HG02759 (cell line): ENCODE measurements around the gene MUC22.
"Not testable (repeated sequence)": the region's sequence is repeated elsewhere in the genome, so short reads cannot be mapped to it uniquely, and the experiment has no call there.

Source experiments
- ATAC-seq: cut with Tn5 transposase; IDR thresholded peaks from one replicate; pipeline ENCODE4 v1.9.1; 2021; ENCODE audit warnings: mild to moderate bottlenecking, moderate library complexity; ENCODE audit not compliant: unreplicated experiment

MUC22 gene

GRCh38 chr6:30997301-30997700 is 13.0 kb upstream of the MUC22 start:
- no peak for ATAC-seq

DNA sequence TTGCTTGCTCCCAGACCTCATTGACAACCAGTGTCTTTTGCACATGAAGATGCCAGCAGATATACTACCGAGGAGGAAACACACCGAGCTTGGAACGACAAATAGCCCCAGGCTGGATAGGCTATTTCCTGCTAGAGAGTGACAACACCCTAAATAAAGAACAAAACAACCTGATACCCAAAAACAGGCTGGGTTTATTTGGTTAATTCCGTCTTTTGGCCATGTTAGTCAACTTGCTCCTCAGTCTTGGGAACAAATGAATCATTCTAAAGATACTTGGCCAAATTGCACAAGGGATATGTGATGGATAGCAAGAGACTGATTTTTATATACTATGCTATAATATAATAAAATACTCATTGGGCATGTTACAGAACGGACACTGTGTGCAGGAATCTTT is 11.5 kb upstream of the MUC22 start:
- no peak for ATAC-seq

- ATAC-seq = not testable (repeated sequence)
Observed at GRCh38 chr6:31000067-31000860, 10.0 kb upstream of the MUC22 start.

GRCh38 chr6:31001281-31001888 is 8.9 kb upstream of the MUC22 start:
- ATAC-seq = no peak

DNA sequence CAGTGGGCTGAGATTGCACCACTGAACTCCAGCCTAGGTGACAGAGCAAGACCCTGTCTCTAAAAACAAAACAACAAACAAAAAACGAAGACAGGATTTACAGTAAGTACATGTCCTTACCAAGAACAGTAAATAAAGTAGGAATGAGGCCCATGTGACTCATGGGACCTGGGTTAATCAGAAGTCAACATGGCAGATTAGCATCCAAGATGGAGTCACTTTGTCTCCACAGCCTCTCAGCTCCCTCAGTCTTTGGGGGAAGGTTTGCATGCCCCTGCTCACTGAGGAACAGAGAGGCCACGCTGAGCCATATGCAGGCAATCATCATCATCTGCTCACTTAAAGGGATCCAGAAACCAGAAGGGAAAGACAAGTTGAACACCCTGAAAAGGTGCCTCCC is 7.8 kb upstream of the MUC22 start:
- ATAC-seq = no peak

GRCh38 chr6:31004794-31005193 is 5.5 kb upstream of the MUC22 start:
- no peak for ATAC-seq

- ATAC-seq = no peak
Observed at GRCh38 chr6:31005249-31006020, 4.8 kb upstream of the MUC22 start.

DNA sequence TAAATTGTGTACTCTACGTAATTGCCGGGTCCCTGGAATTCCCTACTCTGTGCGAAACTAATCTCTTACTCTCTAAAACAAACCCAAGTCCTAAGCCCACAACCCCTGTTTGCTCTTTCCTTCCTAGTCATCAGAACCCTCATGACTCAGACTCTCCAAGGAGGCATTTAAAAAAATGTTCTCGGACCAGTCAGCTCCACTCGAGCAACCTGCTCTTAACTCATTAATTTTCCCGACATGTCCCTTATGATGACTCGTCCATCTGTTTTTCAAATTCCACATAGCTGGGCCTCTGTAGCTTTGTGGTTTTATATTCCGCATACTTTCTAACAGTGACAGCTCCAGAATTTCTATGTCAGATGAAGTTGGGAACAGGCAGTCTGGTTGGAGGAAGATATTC is 2.6 kb upstream of the MUC22 start:
- no peak for ATAC-seq

- no peak for ATAC-seq
Observed at GRCh38 chr6:31008165-31008564, 2.1 kb upstream of the MUC22 start.

- ATAC-seq = no peak
Observed at GRCh38 chr6:31009731-31010130, 543 bp upstream of the MUC22 start.

GRCh38 chr6:31011153-31011552 is 879 bp downstream of the MUC22 start:
- ATAC-seq = no peak

DNA sequence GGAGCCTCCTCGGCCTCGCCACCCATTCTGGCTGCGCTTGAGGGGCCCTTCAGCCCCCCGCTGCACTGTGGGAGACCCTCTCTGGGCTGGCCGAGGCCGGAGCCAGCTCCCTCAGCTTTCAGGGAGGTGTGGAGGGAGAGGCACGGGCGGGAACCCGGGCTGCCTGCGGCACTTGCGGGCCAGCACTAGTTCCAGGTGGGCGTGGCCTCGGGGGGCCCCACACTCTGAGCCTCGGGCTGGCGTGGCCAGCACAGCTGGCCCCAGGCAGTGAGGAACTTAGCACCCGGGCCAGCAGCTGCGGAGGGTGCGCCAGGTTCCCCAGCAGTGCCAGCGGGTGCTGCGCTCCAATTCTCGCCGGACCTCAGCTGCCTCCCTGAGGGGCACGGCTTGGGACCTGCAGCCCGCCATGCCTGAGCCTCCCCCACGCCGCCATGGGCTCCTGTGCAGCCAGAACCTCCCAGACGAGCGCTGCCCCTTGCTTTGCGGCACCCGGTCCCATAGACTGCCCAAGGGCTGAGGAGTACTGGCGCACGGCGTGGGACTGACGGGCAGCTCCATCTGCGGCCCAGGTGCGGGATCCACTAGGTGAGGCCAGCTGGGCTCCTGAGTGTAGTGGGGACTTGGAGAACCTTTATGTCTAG is 6.5 kb downstream of the MUC22 start:
- ATAC-seq = no peak

DNA sequence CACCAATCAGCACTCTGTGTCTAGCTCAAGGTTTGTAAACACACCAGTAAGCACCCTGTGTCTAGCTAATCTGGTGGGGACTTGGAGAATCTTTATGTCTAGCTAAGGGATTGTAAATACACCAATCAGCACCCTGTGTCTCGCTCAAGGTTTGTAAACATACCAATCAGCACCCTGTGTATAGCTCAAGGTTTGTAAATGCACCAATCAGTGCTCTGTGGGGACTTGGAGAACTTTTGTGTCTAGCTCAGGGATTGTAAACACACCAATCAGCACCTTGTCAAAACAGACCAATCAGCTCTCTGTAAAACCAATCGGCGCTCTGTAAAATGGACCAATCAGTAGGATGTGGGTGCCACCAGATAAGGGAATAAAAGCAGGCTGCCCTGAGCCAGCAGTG is 7.2 kb downstream of the MUC22 start:
- not testable (repeated sequence) for ATAC-seq

DNA sequence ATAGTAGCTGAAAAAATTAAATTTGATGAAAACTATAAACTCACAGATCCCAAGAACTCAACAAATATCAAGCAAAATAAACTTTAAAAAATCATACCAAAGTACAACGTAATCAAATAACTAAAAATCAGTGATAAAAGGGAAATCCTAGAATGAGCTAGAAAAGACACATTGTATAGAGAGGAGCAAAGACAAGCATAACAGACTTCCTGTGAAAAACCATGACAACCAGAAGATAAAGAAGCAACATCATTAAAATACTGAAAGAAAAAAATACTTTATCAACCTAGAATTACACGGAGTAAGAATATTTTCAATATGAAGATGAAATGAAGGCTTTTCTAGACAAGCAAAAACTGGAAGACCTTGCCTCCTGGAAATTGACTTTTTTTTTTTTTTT is 9.8 kb downstream of the MUC22 start:
- ATAC-seq = no peak

DNA sequence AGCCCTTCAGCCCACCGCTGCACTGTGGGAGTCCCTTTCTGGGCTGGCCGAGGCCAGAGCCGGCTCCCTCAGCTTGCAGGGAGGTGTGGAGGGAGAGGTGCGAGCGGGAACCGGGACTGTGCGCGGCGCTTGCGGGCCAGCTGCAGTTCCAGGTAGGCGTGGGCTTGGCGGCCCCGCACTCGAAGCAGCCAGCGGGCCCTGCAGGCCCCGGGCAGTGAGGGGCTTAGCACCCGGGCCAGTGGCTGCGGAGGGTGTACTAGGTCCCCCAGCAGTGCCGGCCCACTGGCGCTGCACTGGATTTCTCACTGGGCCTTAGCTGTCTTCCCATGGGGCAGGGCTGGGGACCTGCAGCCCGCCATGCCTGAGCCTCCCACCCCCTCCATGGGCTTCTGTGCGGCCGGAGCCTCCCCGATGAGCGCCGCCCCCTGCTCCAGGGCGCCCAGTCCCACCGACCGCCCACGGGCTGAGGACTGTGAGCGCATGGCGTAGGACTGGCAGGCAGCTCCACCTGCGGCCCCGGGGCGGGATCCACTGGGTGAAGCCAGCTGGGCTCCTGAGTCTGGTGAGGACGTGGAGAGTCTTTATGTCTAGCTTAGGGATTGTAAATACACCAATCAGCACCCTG is 10.5 kb downstream of the MUC22 start:
- not testable (repeated sequence) for ATAC-seq

DNA sequence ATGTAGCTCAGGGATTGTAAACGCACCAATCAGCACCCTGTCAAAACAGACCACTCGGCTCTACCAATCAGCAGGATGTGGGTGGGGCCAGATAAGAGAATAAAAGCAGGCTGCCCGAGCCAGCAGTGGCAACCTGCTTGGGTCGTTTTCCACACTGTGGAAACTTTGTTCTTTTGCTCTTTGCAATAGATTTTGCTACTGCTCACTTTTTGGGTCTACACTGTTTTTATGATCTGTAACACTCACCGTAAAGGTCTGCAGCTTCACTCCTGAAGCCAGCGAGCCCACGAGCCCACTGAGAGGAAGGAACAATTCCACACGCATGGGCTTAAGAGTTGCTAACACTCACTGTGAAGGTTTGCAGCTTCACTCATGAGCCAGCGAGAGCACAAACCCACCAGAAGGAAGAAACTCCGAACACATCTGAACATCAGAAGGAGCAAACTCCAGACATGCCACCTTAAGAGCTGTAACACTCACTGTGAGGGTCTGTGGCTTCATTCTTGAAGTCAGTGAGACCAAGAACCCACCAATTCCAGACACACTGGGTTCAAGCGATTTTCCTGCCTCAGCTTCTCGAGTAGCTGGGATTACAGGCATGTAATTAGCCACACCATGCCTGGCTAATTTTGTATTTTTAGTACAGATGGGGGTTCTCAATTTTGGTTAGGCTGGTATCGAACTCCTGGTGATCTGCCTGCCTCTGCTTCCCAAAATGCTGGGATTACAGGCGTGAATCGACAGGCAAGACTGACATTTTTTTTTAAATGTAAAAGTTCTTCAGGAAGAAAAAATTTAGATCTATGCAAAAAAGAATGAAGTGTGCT is 11.6 kb downstream of the MUC22 start:
- not testable (repeated sequence) for ATAC-seq

DNA sequence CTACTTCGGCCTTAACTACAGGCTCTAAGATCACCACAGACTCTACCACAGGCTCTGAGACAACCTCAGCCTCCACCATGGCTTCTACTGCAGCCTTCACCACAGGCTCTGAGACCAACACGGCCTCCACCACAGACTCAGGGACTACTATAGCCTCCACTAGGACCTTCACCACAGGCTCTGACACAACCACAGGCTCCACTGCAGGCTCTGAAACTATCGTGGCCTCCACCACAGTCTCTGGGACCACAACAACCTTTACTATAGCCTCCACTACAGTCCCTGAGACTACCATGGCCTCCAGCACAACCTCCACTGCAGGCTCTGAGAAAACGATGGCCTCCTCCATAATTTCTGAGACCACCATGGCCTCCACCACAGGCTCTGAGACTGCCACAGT is 15.3 kb downstream of the MUC22 start:
- ATAC-seq = no peak

- no peak for ATAC-seq
Observed at GRCh38 chr6:31031095-31031494, 20.8 kb downstream of the MUC22 start.

DNA sequence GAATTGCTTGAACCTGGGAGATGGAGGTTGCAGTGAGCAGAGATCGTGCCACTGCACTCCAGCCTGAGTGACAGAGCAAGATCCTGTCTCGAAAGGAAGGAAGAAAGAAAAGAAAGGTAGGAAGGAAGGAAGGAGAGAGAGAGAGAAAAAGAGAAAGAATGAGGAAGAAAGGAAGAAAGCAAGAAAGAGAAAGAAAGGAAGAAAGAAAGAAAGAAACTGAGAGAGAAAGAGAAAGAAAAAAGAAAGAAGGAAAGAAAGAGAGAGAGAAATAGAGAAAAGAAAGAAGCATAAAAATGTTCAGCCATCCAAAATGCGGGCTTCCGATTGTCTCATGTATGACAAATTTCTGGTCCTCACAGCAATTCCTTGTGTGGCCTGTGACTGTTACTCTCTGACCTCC is 22.8 kb downstream of the MUC22 start:
- ATAC-seq = no peak

- ATAC-seq = no peak
Observed at GRCh38 chr6:31035862-31036497, 25.7 kb downstream of the MUC22 start.
